K562 (cell line): ENCODE data around the gene SLC4A2. TPM values are rescaled to one million over a fixed set of nuclear protein-coding genes. Genes with fewer than 3 reads are reported as not detected.
A peak's percentile ranks its signal among the peaks of the same experiment; 100 is the strongest.

Experiments
- E2F3 ChIP-seq: fragments of 250-450 bp; sonication (Bioruptor Pico); IDR thresholded peaks from 2 replicates; pipeline ENCODE4 v1.4.0; 2020; ENCODE audit warnings: mild to moderate bottlenecking
- RAD51 ChIP-seq: fragments of 450-650 bp; IDR thresholded peaks from 2 replicates; pipeline ENCODE4 v1.7.1; 2016; ENCODE audit warnings: low read depth, mild to moderate bottlenecking, borderline replicate concordance
- RBM25 ChIP-seq: fragments of 200-400 bp; formaldehyde crosslinking; IDR thresholded peaks from 2 replicates; pipeline ENCODE4 v1.6.1; 2018; ENCODE audit warnings: low read length, low read depth, moderate library complexity; ENCODE audit not compliant: severe bottlenecking
- SNIP1 ChIP-seq: fragments of 450-650 bp; IDR thresholded peaks from 2 replicates; pipeline ENCODE4 v1.7.1; 2017; ENCODE audit warnings: low read depth, mild to moderate bottlenecking
- ZBED1 ChIP-seq: IDR thresholded peaks from 2 replicates; pipeline ENCODE4 v1.6.1; 2014
- ZBTB8A ChIP-seq: fragments of 450-650 bp; IDR thresholded peaks from 2 replicates; pipeline ENCODE4 v1.6.1; 2018; ENCODE audit warnings: mild to moderate bottlenecking, moderate library complexity; ENCODE audit not compliant: partially characterized antibody
- ZKSCAN3 ChIP-seq: fragments of 250-450 bp; sonication (Bioruptor Pico); IDR thresholded peaks from 2 replicates; pipeline ENCODE4 v1.4.0; 2020
- ZNF165 ChIP-seq: fragments of 250-450 bp; sonication (Bioruptor Pico); IDR thresholded peaks from 2 replicates; pipeline ENCODE4 v1.4.0; 2020; ENCODE audit warnings: borderline replicate concordance
- polyA plus RNA-seq, 8 experiments: library from polyadenylated mRNA; depleted of rRNA in 4 of 8; stranded (reverse) in 5 of 8; unstranded in 3 of 8; fragments of >200 nt; fragmentation: Nextera tagmentation in 2 of 8; fragmentation: Illumina TruSeq in 1 of 8; extraction: Ambion mirVana in 2 of 8; extraction: Trizol in 1 of 8; gene quantifications; 2 replicates each; pipeline versions ENCODE4 v1.2.1 to v1.2.3, GENCODE V29; 2011 to 2014; ENCODE audit warnings: inconsistent platforms in 1 of 8, missing spikeins in 1 of 8
- total RNA-seq, 7 experiments: library from RNA; depleted of rRNA in 6 of 7; stranded (reverse); fragments of >200 nt in 6 of 7; fragmentation: Illumina TruSeq in 2 of 7; extraction: Trizol in 2 of 7; gene quantifications; 2 replicates each; pipeline versions ENCODE4 v1.2.1 to v1.2.3, GENCODE V29; 2011 to 2021; ENCODE audit warnings: low replicate concordance in 1 of 7
- TF ChIP-seq, protein P1 (sequence below): fragments of 250-450 bp; sonication (Bioruptor Pico); IDR thresholded peaks from 2 replicates; pipeline ENCODE4 v1.4.0; 2020
- TF ChIP-seq, protein P2 (sequence below): fragments of 250-450 bp; sonication (Bioruptor Pico); IDR thresholded peaks from 2 replicates; pipeline ENCODE4 v1.5.0; 2021; ENCODE audit warnings: mild to moderate bottlenecking, moderate library complexity
- TF ChIP-seq, protein P3 (sequence below), 3 experiments: fragments of 200-800 bp in 1 of 3; sonication (Bioruptor generic) in 1 of 3; sonication (generic) in 1 of 3; formaldehyde crosslinking in 1 of 3; IDR thresholded peaks; 2 replicates each; pipeline versions ENCODE4 v1.6.1 to v1.8.0; 2016 to 2022; ENCODE audit warnings: mild to moderate bottlenecking in 2 of 3, missing compliant biosample characterization in 2 of 3, missing genetic modification characterization in 2 of 3, missing genetic modification reagents in 1 of 3

The SLC4A2 gene
- total and polyA plus RNA-seq, 9 of the 15 experiments (the other 6 are each of a cell fraction or from before 2014, with no cell fraction given), result 11.4 to 375 (median 130) TPM

DNA sequence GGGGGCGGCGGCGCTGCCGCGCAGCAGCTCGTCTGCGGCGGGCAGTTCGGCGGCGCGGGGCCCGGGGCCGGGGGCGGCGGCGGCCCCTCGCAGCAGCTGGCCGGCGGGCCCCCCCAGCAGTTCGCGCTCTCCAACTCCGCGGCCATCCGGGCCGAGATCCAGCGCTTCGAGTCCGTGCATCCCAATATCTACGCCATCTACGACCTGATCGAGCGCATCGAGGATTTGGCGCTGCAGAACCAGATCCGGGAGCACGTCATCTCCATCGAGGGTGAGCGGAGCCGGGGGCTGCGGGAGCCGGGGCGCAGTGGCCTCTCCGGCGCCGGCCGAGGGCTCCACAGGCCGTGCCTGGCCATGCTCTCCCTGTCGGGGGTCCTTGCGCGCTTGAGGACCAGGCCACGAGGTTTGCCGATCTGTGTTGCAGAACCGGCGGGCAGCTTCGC, 27.4 kb downstream of the SLC4A2 start (continued):
- TF ChIP-seq, protein P1, sequence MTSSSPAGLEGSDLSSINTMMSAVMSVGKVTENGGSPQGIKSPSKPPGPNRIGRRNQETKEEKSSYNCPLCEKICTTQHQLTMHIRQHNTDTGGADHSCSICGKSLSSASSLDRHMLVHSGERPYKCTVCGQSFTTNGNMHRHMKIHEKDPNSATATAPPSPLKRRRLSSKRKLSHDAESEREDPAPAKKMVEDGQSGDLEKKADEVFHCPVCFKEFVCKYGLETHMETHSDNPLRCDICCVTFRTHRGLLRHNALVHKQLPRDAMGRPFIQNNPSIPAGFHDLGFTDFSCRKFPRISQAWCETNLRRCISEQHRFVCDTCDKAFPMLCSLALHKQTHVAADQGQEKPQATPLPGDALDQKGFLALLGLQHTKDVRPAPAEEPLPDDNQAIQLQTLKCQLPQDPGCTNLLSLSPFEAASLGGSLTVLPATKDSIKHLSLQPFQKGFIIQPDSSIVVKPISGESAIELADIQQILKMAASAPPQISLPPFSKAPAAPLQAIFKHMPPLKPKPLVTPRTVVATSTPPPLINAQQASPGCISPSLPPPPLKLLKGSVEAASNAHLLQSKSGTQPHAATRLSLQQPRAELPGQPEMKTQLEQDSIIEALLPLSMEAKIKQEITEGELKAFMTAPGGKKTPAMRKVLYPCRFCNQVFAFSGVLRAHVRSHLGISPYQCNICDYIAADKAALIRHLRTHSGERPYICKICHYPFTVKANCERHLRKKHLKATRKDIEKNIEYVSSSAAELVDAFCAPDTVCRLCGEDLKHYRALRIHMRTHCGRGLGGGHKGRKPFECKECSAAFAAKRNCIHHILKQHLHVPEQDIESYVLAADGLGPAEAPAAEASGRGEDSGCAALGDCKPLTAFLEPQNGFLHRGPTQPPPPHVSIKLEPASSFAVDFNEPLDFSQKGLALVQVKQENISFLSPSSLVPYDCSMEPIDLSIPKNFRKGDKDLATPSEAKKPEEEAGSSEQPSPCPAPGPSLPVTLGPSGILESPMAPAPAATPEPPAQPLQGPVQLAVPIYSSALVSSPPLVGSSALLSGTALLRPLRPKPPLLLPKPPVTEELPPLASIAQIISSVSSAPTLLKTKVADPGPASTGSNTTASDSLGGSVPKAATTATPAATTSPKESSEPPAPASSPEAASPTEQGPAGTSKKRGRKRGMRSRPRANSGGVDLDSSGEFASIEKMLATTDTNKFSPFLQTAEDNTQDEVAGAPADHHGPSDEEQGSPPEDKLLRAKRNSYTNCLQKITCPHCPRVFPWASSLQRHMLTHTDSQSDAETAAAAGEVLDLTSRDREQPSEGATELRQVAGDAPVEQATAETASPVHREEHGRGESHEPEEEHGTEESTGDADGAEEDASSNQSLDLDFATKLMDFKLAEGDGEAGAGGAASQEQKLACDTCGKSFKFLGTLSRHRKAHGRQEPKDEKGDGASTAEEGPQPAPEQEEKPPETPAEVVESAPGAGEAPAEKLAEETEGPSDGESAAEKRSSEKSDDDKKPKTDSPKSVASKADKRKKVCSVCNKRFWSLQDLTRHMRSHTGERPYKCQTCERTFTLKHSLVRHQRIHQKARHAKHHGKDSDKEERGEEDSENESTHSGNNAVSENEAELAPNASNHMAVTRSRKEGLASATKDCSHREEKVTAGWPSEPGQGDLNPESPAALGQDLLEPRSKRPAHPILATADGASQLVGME (CRISPR knock-in tag), result no peak
- TF ChIP-seq, protein P2, sequence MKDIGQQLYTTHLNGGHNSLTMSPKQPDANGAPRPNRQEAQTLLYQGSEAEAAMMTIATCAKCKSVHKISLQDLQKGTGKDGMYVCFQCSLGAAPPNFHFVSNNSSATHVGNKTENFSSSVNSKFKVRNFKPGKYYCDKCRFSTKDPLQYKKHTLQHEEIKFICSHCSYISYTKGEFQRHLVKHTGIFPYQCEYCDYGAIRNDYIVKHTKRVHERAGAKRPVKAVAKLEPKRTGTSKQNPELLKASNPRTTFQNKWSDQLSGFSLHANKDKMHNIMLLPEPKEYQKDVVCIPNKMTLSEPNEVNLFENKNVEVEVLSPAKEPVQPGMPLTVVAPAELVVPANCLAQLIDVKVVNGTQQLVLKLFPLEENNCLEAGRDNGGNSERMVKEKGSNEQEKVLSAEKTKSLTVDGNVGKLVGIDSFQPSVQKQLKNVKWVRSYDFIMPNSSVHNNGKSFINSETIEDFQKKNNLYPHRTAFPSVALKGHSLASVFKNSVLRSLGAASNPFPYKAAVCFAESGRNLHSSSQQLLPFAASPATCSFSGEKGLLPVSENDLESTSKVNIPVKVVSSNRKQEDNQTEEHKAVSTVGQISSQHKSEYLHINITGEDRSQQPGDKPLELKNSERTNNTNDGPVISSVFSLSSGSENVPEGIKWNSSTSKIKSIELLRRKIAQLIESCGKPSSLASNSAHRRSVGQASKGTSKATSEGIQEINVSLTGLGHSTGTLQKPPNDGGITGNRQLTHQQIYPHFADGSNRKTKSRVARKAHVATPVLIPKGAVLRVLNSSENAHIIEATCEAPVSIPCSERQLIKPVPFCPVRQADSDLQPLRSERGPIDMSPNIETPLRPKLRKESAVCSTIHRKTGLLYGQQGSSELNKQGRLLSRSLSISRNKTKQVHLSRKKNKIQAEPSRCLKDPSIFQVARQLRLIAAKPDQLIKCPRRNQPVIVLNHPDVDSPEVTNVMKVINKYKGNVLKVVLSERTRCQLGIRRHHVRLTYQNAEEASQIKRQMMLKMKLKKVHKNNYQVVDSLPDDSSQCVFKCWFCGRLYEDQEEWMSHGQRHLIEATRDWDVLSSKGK (CRISPR knock-in tag), result no peak
- TF ChIP-seq ZKSCAN3 (CRISPR knock-in tag) (no peak), RBM25 (no peak), SNIP1 (no peak), ZNF165 (no peak), E2F3 (CRISPR knock-in tag) (no peak), RAD51 (0 out of 2 replicates have a peak, but pooled peaks have one; percentile 12), ZBTB8A (no peak), ZBED1 (no peak)
- TF ChIP-seq, protein P3, sequence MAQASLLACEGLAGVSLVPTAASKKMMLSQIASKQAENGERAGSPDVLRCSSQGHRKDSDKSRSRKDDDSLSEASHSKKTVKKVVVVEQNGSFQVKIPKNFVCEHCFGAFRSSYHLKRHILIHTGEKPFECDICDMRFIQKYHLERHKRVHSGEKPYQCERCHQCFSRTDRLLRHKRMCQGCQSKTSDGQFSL (CRISPR knock-in tag; IDR thresholded peaks at IDR 0.05), result no peak
- TF ChIP-seq, protein P3 (tag; IDR thresholded peaks at IDR 0.05), result no peak
